Gastrocnemius medialis (tissue), 4 donors: ENCODE data around the gene UPB1.

ENCODE experiments used
- POLR2A ChIP-seq, 2 donors: fragments of 450-650 bp; IDR thresholded peaks; one replicate each; pipeline ENCODE4 v1.6.1; 2017; ENCODE audit warnings: antibody characterized with exemption in 2 of 2, mild to moderate bottlenecking in 2 of 2, moderate library complexity in 2 of 2
- TF ChIP-seq, protein P1 (sequence below), 5 experiments: fragments of 450-650 bp in 3 of 5; fragments of 200-600 bp in 2 of 5; sonication (generic) in 2 of 5; IDR thresholded peaks in 4 of 5; conservative IDR thresholded peaks in 1 of 5; 1 replicate in 4 of 5; 2 replicates in 1 of 5; pipeline ENCODE4 v1.5.1; 2016 to 2019; ENCODE audit warnings: antibody characterized with exemption in 5 of 5, mild to moderate bottlenecking in 3 of 5, moderate library complexity in 3 of 5

DNA sequence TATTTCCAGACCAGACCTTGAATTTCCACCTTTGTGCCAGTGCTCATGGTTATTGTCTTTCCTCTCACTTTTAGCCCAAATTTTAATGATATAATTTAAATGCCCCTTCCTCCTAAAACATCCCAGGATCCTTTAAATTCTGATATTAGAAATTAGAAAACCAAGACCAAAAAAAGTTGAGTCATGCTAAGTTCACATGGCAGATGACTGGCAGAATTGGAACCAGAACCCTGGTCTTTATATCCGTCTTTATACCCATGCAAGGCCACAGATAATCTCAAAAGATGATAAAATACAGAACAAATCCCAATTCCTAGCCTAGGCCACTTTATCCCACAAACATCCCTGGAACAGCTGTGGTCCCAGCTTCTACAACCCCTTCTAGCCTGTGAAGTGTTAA, 41.3 kb upstream of the UPB1 start:
- TF ChIP-seq, protein P1, sequence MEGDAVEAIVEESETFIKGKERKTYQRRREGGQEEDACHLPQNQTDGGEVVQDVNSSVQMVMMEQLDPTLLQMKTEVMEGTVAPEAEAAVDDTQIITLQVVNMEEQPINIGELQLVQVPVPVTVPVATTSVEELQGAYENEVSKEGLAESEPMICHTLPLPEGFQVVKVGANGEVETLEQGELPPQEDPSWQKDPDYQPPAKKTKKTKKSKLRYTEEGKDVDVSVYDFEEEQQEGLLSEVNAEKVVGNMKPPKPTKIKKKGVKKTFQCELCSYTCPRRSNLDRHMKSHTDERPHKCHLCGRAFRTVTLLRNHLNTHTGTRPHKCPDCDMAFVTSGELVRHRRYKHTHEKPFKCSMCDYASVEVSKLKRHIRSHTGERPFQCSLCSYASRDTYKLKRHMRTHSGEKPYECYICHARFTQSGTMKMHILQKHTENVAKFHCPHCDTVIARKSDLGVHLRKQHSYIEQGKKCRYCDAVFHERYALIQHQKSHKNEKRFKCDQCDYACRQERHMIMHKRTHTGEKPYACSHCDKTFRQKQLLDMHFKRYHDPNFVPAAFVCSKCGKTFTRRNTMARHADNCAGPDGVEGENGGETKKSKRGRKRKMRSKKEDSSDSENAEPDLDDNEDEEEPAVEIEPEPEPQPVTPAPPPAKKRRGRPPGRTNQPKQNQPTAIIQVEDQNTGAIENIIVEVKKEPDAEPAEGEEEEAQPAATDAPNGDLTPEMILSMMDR (IDR thresholded peaks at IDR 0.05 in 4 of 5, conservative IDR thresholded peaks at IDR 0.05 in 1 of 5), result no peak
- no peak for TF ChIP-seq POLR2A (IDR thresholded peaks at IDR 0.05)
